Activated gamma-delta T cell treated with anti-CD3 and anti-CD28 coated beads, Interleukin-2, amount 50 U/mL, for 16 hours (primary cell): Measurements from ENCODE around the gene MORC4.
"Not testable (repeated sequence)": the region's sequence is repeated elsewhere in the genome, so short reads cannot be mapped to it uniquely, and the experiment has no call there.

Experiments
- DNase-seq: peaks from one replicate; pipeline ENCODE4 v3.0.0-alpha.2; 2020; ENCODE audit warnings: low read depth

Gene MORC4

GRCh38 chrX:107000013-107000515 is at the start of gene MORC4:
Gene MORC4, minus strand, starts transcription at chrX:107000212. Its CDS starts 243 bp downstream, at chrX:106999969.
- peak; percentile 20 for DNase-seq

GRCh38 chrX:107047622-107048021 is 47.6 kb upstream of the MORC4 start:
- no peak for DNase-seq

- DNase-seq, result no peak
These were observed 29.7 kb upstream of the MORC4 start for GRCh38 chrX:107029752-107030151.

- DNase-seq, result no peak
These were observed 25.5 kb upstream of the MORC4 start for GRCh38 chrX:107025545-107025944.

GRCh38 chrX:107014936-107015335 is 14.9 kb upstream of the MORC4 start:
- no peak for DNase-seq

- DNase-seq, result no peak
These were observed 8.0 kb upstream of the MORC4 start for GRCh38 chrX:107008034-107008433.

GRCh38 chrX:106999002-106999975 is 723 bp downstream of the MORC4 start:
- DNase-seq, result no peak

- no peak for DNase-seq
These were observed 2.4 kb downstream of the MORC4 start for GRCh38 chrX:106997611-106998010.

GRCh38 chrX:106995678-106996077 is 4.3 kb downstream of the MORC4 start:
- no peak for DNase-seq

GRCh38 chrX:106987488-106987887 is 12.5 kb downstream of the MORC4 start:
- DNase-seq, result no peak

GRCh38 chrX:106980952-106981626 is 18.9 kb downstream of the MORC4 start:
- DNase-seq, result no peak

- no peak for DNase-seq
These were observed 23.6 kb downstream of the MORC4 start for GRCh38 chrX:106976416-106976815.

- no peak for DNase-seq
These were observed 26.4 kb downstream of the MORC4 start for GRCh38 chrX:106973433-106974149.

GRCh38 chrX:106972896-106973295 is 27.1 kb downstream of the MORC4 start:
- DNase-seq, result no peak

- not testable (repeated sequence) for DNase-seq
These were observed 33.5 kb downstream of the MORC4 start for GRCh38 chrX:106966547-106966946.

- DNase-seq, result no peak
These were observed 35.7 kb downstream of the MORC4 start for GRCh38 chrX:106964290-106964689.

- DNase-seq, result no peak
These were observed 36.9 kb downstream of the MORC4 start for GRCh38 chrX:106963111-106963510.

GRCh38 chrX:106959901-106960300 is 40.1 kb downstream of the MORC4 start:
- DNase-seq, result no peak

GRCh38 chrX:106957856-106958255 is 42.2 kb downstream of the MORC4 start:
- no peak for DNase-seq

GRCh38 chrX:106955004-106955772 is 44.8 kb downstream of the MORC4 start:
- DNase-seq, result no peak

GRCh38 chrX:106954041-106954440 is 46.0 kb downstream of the MORC4 start:
- no peak for DNase-seq
